Daoy (cell line): ENCODE measurements around the gene RSAD2. TPM values are rescaled to one million over a fixed set of nuclear protein-coding genes. Genes with fewer than 3 reads are reported as not detected.
A peak's percentile ranks its signal among the peaks of the same experiment; 100 is the strongest.

Experiments
- DNase-seq: peaks from one replicate; pipeline ENCODE4 v3.0.0-alpha.2; 2015; ENCODE audit warnings: low read depth
- total RNA-seq: library from RNA; depleted of rRNA; stranded (reverse); fragments of >200 nt; shearing (Covaris generic); gene quantifications from 2 replicates; pipeline ENCODE4 v1.2.3, GENCODE V29; 2014

RSAD2 gene
- total RNA-seq, 1 experiment from 2014 or later, result 3.0 TPM

GRCh38 chr2:6905668-6906067 is 28.1 kb downstream of the RSAD2 start:
- DNase-seq, result no peak

DNA sequence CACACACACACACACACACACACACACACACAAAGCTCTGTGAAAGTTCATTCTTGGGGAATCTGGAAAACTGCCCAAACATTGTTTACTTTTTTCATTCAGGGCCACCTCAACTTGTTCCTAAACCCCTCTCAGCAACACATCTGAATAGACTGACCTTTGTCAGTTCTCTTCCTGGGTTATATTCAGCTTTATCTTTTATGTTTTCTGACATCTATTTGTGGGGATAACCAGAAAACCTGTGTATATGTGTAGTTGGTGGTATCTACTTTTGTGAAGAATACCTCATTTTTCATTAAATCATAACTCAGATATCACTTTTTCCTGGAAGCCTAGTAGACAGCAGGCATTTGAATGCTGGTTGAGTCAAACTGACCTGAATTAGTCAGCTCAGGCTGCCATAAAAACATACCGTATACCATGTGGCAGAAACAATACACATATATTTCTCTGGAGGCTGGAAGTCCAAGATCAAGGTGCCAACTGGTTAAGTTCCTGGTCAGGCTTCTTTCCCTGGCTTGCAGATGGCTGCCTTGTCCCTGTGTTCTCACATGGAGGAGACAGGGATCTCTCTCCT is 28.7 kb downstream of the RSAD2 start:
- no peak for DNase-seq

DNA sequence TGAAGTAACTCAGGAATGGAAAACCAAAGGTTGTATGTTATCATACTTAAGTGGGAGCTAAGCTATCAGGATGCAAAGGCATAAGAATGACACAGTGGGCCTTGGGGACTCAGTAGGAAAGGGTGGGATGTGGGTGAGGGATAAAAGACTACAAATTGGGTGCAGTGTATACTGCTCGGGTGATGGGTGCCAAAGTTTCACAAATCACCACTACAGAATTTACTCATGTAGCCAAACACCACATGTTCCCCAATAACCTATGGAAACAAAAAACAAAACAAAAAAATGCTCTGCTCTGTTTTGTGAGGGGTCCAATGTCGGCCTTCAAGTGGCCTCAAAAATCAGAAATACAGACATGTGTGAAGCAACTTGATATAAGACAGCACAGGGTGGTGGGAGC is 30.7 kb downstream of the RSAD2 start:
- no peak for DNase-seq

DNA sequence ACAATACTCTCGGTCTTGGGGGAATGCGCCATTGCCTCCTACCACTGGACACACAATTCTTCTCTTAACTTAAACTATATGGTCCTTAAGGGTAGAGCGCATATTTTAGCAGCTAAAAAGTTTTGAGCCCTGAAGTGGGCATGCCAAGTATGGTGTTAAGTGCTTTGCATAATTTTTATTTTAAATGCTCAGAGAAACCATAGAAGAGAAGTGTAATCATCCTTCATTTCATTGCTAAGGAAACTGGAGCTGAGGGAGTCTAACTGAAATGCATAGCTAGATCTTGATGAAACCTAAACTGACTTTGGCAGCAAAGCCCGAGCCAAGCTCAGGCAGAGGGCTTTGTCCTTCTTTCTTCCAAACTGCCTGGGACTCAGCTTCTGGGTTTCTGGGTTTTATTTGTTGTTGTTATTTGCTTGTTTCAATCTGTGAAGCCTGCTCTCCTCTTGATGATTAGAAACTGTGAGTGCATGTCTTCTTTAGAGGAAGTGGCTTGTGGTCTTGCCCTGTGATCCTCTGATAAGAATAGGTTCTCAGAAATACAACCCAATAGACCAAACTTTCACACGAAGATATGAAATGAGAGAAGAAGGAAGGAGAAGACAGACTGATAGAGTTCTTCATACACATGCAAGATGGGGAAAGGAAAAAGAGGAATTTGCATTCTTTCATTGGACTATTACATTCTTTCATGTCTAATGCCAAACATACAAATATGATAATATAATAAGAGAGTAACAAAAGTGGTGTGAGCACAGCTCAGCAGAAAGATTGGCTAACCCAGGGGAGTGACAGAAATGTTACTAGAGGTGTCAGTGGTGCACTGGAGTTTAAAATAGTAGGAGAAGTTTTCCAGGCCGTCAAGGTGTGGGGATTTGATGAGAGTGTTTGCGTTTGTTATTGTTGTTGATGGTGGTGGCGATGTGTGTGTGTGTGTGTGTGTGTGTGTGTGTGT is 32.1 kb downstream of the RSAD2 start:
- DNase-seq, result no peak

- no peak for DNase-seq
Observed at GRCh38 chr2:6911721-6912120, 34.1 kb downstream of the RSAD2 start.

DNA sequence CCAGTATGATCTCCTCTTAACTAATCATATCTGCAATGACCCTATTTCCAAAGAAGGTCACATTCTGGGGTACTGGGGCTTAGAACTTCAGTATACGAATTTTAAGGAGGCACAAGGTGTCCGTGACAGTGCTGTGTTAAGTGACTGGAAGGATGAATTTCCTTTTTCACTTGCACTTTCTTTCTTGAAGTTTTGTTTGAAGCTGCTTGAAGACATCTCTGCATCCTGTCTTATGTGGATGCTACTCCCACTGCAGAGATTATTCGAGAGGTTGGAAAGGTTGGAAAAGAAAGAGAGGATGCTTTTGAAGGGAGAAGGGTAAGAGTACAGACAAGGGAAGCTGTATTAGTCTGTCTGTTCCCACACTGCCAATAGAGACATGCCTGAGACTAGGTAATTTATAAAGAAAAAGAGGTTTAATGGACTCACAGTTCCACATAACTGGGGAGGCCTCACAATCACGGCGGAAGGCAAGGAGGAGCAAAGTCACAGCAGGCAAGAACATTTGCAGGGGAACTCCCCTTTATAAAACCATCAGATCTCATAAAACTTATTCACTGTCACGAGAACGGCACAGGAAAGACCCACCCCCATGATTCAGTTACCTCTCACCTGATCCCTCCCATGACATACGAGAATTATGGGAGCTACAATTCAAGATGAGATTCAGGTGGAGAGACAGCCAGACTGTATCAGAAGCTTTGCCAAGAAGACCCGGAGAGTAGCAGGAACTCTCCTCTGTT is 36.0 kb downstream of the RSAD2 start:
- no peak for DNase-seq

DNA sequence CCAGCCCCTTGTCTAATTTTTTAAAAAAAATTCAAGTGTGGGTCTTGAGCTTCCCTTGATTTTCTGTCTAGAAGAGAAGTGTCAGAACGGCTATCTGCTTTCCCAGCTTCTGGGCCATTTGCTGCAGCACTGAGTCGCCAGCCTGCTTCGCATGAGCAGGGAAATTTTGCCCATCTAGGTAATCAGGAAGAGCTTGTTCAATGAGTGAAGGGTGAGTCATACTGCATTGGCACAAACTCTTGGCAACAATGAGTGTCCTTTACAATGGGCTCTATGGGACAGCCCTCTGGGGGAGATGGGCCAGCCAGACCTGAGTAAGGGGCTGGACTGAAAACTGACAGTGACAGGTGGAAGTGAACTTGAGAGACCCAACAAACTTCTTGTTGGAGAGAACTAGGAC is 37.3 kb downstream of the RSAD2 start:
- peak; percentile 84 for DNase-seq

GRCh38 chr2:6915399-6915798 is 37.8 kb downstream of the RSAD2 start:
- DNase-seq, result no peak

DNA sequence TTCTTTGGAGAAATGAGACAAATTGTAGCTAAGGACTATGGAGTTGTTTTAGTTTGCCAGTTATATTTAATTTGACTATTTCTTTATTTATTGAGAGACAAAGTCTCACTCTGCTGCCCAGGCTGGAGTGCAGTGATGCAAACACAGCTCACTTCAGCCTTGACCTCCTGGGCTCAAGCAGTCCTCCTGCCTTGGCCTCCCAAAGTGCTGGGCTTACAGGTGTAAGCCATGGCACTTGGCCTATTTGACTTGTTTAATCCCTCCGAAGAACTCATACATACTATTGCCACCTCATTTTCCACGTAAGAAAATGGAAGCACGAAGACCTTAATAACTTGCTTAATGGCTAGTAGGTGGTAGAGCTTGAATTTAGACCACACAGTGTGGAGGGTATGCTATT is 38.6 kb downstream of the RSAD2 start:
- no peak for DNase-seq

DNA sequence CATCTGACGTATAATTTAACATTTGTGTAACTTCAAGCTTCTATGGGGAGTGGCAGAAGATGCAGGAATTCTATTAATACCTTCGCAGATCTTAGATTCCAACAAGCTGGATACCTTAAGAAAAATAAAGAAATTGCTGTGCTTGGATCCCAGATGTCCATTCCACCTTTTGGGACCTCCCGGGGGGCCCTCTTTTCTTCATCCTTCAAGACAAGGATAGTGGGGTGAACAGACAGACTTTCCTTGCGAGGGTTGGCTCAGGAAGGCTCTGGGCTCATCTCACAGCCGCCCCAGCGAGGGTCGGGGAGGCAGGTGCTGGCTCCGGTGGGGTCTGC is 39.1 kb downstream of the RSAD2 start:
- no peak for DNase-seq

DNA sequence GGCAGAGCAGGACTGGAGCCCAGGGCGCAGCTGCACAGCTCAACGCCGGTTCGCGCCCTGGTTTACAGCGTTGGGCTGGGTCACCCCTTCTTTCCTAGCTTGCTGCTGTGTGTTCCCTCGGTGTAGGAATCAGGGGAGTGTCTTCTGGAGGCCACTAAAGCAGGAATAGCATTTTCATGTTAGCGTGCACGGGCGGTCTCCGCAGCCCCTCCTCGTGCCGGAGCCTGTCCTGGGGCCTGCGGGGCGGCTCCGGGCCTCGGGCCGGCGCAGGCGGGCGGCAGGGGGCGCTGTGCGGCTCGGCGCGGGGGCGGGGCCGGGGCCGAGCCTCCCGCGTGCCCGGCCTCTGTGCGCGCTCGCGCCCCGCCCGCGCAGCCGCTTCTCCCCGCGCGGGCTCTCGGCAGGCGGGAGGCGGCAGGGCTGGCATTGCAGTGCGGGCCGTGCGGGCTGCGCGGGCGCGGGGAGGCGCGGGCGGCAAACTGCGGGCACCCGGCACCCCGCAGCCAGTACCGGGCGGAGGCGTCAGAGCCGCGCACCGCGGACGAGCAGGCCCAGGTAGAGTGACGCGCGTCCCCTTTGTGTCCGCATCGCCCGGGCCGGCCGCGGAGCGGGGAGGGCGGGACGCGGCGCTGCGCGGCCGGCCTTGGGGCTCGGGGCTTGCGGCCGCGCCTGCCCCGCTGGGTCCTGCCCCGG is 39.6 kb downstream of the RSAD2 start, which contains the start of gene RNF144A:
Gene RNF144A, plus strand, starts transcription at position 342 of the 690 bp plus-strand sequence. CDS start 79,515 bp downstream, outside the sequence.
- DNase-seq, result peak; percentile 78

- peak; percentile 25 for DNase-seq
Observed at GRCh38 chr2:6917761-6918421, 40.3 kb downstream of the RSAD2 start.

DNA sequence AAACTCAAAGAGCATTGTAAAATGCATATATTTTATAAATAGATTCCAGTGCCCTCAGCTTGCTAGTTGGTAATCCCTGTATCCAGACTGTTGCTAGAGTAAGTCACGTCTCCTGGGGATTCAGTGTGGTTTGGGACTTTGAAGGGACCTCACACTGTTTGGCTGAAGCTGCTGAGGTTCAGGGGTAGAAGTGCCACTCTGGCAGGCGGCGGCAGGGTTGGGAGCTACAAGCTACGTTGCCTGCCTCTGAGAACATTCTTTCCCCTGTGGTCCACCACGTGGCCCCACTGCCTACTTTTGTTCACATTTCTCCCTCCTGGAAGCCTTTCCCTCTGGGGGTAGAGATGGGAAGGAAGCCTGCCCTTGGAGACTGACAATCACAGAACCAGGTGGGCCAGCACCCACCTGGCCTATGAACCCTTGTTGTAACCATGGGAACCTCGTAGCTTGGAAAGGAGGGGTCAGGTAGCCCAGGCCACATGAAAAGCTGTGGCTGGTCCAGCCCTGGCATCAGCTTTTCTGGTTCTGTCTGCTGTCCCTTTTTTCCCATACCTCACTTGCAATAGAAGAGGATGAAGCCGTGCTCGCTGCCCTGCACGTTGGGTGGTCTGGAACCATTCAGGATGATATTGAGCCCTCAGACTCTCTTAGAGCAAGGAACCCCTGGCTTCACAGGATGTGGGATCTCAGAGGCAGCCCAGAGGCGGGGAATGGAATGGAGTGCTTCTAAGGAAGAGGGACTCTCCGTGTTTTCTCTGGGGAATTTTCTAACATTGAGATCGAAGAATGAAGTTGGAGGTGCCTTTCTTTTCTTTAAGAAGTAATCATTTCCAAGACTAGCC is 42.5 kb downstream of the RSAD2 start:
- peak; percentile 46 for DNase-seq

GRCh38 chr2:6920743-6921064 is 43.1 kb downstream of the RSAD2 start:
- DNase-seq, result no peak

- DNase-seq, result no peak
Observed at GRCh38 chr2:6921321-6921922, 43.8 kb downstream of the RSAD2 start.

DNA sequence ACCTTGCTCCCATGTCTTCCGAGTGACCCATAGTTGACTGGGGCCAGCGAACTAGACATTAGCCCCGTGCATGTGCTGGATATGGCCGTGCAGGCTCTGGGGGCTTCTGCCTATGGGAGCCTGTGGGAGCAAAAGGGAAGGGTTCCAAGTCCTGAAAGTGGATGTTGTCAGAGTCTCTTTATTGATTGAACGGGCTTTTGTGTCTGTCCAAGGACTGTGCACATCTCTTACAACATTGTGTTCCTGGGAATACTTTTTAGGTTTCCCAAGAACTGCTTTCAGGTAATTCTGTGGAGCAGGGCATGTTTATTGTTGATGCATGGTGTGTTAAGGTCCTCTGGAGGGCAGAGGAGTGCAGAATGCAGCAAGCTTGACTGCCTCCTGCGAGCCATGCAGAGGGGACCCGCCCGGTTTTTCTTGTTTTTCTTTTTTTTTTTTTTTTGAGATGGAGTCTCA is 44.7 kb downstream of the RSAD2 start:
- DNase-seq, result no peak

- DNase-seq, result no peak
Observed at GRCh38 chr2:6923319-6923718, 45.7 kb downstream of the RSAD2 start.

- no peak for DNase-seq
Observed at GRCh38 chr2:6924101-6924923, 46.7 kb downstream of the RSAD2 start.

DNA sequence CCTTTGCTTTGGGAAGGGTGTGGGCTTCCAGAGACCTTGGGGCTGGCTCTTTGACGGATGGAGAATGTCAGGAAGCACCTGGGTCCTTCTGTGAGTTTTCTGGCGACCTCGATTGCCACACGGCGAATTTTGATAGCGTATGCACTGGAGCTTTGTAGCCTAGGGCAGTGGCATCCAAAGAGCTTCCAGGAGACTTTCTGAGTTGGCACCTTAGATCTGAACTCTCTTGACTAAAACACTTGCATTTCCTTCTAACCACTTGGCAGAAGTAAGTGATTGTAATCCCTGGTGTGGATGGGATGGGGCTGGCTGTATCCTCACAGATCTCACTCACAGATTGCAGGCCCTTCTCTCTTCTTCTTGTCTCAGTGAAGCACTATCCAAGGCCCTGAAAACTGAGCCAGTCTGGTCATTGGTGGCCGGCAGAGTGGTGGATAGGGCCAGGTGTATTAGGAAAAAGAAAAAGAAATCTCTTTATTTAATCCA is 47.4 kb downstream of the RSAD2 start:
- DNase-seq, result no peak
